ENCODE data around the gene SYNE1. TPM values are rescaled to one million over a fixed set of nuclear protein-coding genes. Genes with fewer than 3 reads are reported as not detected.
"Not testable (repeated sequence)": the region's sequence is repeated elsewhere in the genome, so short reads cannot be mapped to it uniquely, and the experiment has no call there.

The SYNE1 gene
- total RNA-seq, 6 experiments from 2014 or later, result 60.0 to 69.0 (median 66.9) TPM

GRCh38 chr6:152673236-152673635 is 36.1 kb upstream of the SYNE1 start:
- no peak overlapping the region for H3K4me3 Mint-ChIP-seq
- peak overlapping the region; percentile 54 for H3K27ac Mint-ChIP-seq
- peaks cover 7% of the 10 kb centered on the region; the same call in 1 of the 2 replicates for H3K36me3 Mint-ChIP-seq (ENCODE audit: low read depth)
- TF ChIP-seq CTCF (IDR thresholded peaks at IDR 0.05), result no peak
- no peaks in the 10 kb centered on the region for H3K9me3 Mint-ChIP-seq
- peaks cover 37% of the 10 kb centered on the region for H3K4me1 Mint-ChIP-seq (ENCODE audit: low read depth)
- H3K27me3 Mint-ChIP-seq (ENCODE audit: insufficient read depth), result no peaks in the 10 kb centered on the region
- DNase-seq, result no peak

- DNase-seq, result peak; percentile 50
Measured at GRCh38 chr6:152671171-152671570, 34.0 kb upstream of the SYNE1 start.

GRCh38 chr6:152669895-152670294 is 32.7 kb upstream of the SYNE1 start:
- peaks cover 3% of the 10 kb centered on the region; the same call in 1 of the 2 replicates for H3K36me3 Mint-ChIP-seq (ENCODE audit: low read depth)
- TF ChIP-seq CTCF (IDR thresholded peaks at IDR 0.05), result peak; percentile 78
- H3K9me3 Mint-ChIP-seq, result no peaks in the 10 kb centered on the region
- H3K27ac Mint-ChIP-seq, result no peak overlapping the region
- DNase-seq, result peak; percentile 34
- H3K4me1 Mint-ChIP-seq (ENCODE audit: low read depth), result peaks cover 37% of the 10 kb centered on the region
- H3K27me3 Mint-ChIP-seq (ENCODE audit: insufficient read depth), result no peaks in the 10 kb centered on the region
- no peak overlapping the region for H3K4me3 Mint-ChIP-seq

More at GRCh38 chr6:152671171-152671570, 34.0 kb upstream of the SYNE1 start:
- H3K27me3 Mint-ChIP-seq (ENCODE audit: insufficient read depth), result no peaks in the 10 kb centered on the region
- peaks cover 37% of the 10 kb centered on the region for H3K4me1 Mint-ChIP-seq (ENCODE audit: low read depth)
- H3K4me3 Mint-ChIP-seq, result peak overlapping the region; percentile 49
- peak overlapping the region; percentile 91 for H3K27ac Mint-ChIP-seq
- no peak for TF ChIP-seq CTCF (IDR thresholded peaks at IDR 0.05)
- peaks cover 7% of the 10 kb centered on the region; the same call in 1 of the 2 replicates for H3K36me3 Mint-ChIP-seq (ENCODE audit: low read depth)
- no peaks in the 10 kb centered on the region for H3K9me3 Mint-ChIP-seq

- no peak overlapping the region for H3K27ac Mint-ChIP-seq
- no peak for DNase-seq
- no peak for TF ChIP-seq CTCF (IDR thresholded peaks at IDR 0.05)
- H3K36me3 Mint-ChIP-seq (ENCODE audit: low read depth), result no peaks in the 10 kb centered on the region
- H3K4me1 Mint-ChIP-seq (ENCODE audit: low read depth), result no peaks in the 10 kb centered on the region
- H3K27me3 Mint-ChIP-seq (ENCODE audit: insufficient read depth), result no peaks in the 10 kb centered on the region
- H3K4me3 Mint-ChIP-seq, result no peak overlapping the region
- no peaks in the 10 kb centered on the region for H3K9me3 Mint-ChIP-seq
Measured at GRCh38 chr6:152661776-152662175, 24.6 kb upstream of the SYNE1 start.

- no peaks in the 10 kb centered on the region for H3K36me3 Mint-ChIP-seq (ENCODE audit: low read depth)
- H3K27me3 Mint-ChIP-seq (ENCODE audit: insufficient read depth), result no peaks in the 10 kb centered on the region; the same call in 1 of the 2 replicates
- peak; percentile 28 for DNase-seq
- no peak overlapping the region for H3K27ac Mint-ChIP-seq
- H3K4me1 Mint-ChIP-seq (ENCODE audit: low read depth), result peaks cover 28% of the 10 kb centered on the region
- H3K9me3 Mint-ChIP-seq, result no peaks in the 10 kb centered on the region
- no peak overlapping the region for H3K4me3 Mint-ChIP-seq
- no peak for TF ChIP-seq CTCF (IDR thresholded peaks at IDR 0.05)
Measured at GRCh38 chr6:152651986-152652385, 14.8 kb upstream of the SYNE1 start.

- Mint-ChIP-seq H3K4me3 (peak overlapping the region; percentile 57), H3K27ac (peak overlapping the region; percentile 2; the same call in 1 of the 2 replicates), H3K27me3 (ENCODE audit: insufficient read depth) (no peaks in the 10 kb centered on the region; the same call in 1 of the 2 replicates), H3K9me3 (no peaks in the 10 kb centered on the region), H3K4me1 (ENCODE audit: low read depth) (peaks cover 28% of the 10 kb centered on the region), H3K36me3 (ENCODE audit: low read depth) (no peaks in the 10 kb centered on the region)
- no peak for TF ChIP-seq CTCF (IDR thresholded peaks at IDR 0.05)
- DNase-seq, result peak; percentile 26
Measured at GRCh38 chr6:152648105-152648504, 10.9 kb upstream of the SYNE1 start.

- DNase-seq; H3K4me3 Mint-ChIP-seq; H3K27ac Mint-ChIP-seq; H3K27me3 Mint-ChIP-seq (ENCODE audit: insufficient read depth); H3K36me3 Mint-ChIP-seq (ENCODE audit: low read depth); H3K9me3 Mint-ChIP-seq: not testable (repeated sequence)
- H3K4me1 Mint-ChIP-seq (ENCODE audit: low read depth), result peaks cover 14% of the 10 kb centered on the region
Measured at GRCh38 chr6:152646732-152647131, 9.6 kb upstream of the SYNE1 start.
